GM18861 (cell line): Measurements from ENCODE around the gene WNK2.

Source experiments
- ATAC-seq: cut with Tn5 transposase; IDR thresholded peaks from one replicate; pipeline ENCODE4 v1.9.1; 2021; ENCODE audit not compliant: unreplicated experiment

The WNK2 gene

DNA sequence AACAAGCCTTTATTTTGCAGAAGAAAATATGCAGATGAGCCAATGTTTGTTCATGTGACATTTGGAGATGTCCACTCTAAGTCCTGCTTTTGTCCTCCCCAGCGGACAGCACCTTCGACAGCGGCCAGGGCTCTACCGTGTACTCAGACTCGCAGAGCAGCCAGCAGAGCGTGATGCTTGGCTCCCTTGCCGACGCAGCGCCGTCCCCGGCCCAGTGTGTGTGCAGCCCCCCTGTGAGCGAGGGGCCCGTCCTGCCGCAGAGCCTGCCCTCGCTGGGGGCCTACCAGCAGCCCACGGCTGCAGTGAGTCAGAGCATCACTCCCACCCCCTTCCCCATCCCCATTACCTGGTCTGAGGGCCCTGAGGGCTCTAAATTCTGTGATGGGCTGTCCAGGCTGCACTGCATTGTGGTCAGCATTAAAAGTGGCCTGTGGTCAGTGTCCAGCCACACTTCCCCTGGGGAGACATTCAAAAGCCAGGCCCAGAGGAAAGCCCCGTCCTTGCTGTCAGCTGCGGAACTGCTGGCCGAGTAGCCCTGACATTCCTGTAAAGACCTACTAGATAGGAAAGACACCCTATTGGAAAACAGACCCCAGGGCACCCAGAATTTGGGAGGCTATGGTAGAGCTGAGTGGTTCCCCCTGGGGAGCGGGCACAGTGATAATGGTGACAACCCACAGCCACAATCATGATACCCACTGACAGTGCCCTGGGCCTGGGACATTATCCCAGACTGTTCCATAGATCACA is 69.0 kb downstream of the WNK2 start:
- no peak for ATAC-seq

DNA sequence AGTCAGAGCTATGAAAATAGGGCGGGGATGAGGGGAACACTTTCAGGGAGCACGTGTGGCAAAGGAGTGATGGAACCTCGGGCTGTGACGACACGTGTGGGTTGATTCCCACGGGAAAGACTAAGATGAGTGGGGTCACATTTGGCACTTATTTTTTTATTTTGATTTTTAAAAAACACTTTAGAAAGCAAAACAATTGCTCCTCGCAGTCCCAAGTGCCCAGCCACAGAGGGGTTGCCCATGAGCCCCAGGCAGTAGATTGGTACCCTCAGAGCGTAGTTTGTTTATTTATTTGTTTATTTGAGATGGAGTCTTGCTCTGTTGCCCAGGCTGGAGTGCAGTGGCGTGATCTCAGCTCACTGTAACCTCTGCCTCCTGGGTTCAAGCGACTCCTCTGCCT is 69.7 kb downstream of the WNK2 start:
- no peak for ATAC-seq

DNA sequence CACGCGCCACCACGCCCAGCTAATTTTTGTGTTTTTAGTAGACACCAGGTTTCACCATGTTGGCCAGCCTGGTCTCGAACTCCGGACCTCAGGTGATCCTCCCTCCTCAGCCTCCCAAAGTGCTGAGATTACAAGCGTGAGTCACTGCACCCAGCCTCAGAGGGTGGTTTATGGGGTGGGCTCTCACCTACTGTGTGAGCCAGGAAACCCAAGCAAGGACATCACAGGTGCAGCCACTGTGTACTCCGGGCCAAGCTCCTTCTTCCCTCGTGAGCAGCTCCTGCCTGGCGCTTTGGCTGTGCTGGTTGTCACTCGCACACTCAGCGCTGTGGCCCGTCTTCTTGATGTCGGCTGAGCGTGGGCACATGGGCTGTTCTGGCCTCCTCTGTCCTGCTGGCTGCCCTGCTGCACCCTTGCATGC is 70.1 kb downstream of the WNK2 start:
- ATAC-seq: no peak

DNA sequence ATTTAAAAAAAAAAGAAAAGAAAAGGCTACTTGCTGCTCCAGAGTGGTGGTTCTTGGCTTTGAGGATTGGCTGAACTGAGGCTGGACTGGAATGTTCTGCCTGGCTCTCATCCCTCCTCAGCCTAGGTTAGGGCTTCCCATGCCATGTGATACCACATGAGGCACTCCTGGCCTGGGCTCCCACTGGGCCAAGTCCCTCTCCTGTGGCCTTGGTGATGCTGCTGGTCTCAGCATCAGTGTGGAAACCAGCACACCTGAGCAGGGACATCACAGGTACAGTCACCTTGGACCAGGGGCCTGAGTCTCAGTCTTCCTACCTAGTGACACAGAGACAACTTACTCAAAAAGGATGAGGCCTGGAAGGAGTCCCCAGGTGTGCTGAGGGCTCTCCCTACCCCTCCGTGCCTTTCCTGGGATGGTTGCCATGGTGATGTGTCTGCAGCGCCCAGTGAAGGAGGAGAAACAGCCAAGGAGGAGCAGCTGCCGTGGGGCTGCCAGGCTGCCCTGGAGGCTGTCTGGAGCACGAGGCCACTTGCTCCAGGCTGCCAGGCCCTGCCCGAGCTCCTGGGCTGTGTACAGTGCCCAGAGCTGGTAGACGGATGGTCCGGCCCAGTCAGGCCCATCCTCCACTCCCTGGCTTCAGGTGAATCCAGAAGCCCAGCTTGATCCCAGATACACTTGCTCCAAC is 71.0 kb downstream of the WNK2 start:
- ATAC-seq: no peak

DNA sequence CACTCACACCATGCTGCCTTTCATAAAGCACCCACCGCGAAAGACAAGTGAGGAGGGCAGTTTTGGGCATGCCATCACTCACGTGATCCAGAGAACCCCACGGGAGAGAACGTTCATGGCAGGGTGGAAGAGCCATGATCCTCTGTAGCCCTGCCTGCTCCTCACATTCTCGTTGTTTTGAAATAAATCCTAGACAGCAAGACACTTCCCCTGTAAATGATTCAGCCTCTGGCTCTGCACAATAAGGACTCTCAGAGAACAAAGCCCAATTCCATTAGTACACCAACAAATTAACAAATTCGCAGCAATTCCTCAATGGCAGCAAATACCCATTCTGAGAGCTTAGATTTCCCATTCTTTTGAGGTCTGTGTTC is 71.5 kb downstream of the WNK2 start:
- no peak for ATAC-seq

DNA sequence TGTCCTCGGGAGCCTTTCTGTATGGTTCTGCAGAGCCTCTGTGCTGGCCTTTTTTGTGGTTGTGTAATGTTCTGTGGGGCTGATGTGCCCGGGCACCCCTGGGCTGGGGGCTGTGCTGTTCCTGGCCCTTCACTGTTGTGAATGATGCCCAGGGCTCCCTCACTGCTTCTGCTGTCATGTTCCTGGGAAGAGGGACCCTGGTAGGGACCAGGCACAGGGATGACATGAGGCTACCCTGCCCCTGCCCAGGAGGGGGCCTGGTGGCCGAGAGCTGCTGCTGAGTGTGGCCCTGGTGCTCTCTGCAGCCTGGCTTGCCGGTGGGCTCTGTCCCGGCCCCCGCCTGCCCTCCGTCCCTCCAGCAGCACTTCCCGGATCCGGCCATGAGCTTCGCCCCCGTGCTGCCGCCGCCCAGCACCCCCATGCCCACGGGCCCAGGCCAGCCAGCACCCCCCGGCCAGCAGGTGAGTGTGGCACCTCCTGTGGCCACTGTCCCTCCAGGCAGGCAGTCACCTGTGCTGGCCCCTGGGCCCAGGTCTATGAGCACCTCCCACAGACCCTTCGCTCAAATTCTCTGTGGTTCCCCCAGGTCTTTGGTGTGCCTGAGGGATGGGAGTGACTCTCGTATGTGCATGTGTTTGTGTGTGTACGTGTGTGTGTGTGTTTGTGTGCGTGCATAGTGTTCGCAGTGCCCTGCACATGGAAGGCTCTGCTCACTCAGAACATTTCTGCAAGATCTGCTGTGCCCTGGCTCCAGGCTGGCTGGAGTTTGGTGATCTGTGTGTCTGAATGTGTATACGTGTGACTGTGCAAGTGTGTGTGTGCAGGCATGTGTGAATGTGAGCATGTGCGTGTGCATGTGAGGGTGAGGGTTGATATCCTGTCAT is 72.3 kb downstream of the WNK2 start:
- no peak for ATAC-seq

DNA sequence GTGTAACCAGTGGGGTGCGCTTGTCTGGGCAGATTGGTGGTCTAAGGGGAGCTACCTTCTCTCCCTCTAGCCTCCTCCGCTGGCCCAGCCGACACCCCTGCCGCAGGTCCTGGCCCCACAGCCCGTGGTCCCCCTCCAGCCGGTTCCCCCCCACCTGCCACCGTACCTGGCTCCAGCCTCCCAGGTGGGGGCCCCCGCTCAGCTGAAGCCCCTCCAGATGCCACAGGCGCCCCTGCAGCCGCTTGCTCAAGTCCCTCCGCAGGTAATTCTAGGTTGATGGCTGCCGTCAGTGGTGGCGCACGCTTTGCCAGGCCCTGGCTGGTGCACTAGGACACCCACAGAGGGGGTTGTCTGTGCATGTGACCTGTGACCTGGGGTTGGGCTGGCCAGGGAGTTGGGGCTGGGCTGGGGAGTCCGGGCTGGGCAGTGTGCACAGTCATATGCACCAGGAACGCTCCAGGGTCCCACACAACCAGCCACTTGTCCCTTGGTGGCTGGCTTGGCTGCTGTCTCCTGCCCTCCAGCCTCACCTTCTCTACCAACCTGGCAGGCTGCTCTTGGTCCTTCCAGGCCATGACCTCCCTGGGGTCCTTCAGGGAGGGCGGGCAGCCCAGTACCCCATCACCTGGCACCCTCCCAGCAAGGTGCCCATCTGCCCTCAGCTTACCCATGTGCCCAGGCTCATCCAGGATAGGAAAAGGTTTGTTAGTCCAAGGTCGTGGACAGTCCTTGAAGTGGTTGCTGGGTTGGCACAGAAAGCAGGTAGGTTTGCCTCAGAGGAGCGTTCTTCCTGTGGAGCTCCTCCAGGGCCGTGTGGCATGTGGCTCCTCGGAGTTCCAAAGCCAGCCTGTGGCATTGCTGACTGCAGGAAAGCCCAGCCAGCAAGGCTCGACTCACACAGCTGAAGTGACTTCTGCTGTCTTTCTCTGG is 73.2 kb downstream of the WNK2 start:
- ATAC-seq: no peak

DNA sequence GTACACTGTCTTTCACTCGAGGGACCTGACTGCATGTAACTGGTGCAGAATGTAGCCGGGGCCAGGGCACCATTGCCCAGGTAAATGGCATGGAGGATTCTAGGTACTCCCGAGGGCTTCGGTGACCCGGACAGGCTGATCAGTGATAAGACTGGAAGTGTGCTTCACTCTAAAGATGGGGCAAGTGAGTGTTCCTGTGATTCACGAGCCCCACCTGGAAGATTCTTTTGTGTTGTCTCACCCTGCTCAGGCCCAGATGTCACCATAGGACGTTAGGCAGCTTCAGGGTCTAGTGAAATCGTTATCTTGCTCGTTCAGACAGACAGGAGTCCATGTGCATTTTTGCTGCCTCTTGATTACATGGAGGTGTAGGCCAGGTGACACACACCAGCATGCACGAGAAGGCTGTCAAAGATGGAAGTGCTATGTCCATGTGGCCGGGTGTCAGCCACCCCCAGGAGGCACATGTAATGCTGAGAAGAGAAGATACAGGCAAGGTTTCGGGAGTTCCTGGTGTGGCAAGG is 73.9 kb downstream of the WNK2 start:
- no peak for ATAC-seq

DNA sequence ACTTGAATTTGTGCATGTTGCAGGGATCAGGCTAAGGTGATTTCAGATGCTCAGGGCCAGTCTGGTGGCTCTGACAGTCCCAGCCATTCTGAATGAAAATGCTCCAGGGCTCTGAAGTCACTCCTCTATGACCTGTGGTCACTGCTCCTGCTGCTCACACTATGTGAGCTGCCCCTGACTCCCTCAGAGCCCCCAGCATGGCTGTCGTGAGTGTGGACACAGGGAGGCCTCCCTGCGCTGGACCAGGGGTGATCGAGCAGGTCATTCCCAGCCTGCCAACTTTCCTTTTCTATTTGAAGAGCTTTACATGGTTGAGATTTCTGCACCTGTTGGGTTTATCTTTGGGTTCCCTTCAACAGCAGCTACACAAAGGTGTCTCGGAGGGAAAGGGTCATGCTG is 74.5 kb downstream of the WNK2 start:
- ATAC-seq: no peak

DNA sequence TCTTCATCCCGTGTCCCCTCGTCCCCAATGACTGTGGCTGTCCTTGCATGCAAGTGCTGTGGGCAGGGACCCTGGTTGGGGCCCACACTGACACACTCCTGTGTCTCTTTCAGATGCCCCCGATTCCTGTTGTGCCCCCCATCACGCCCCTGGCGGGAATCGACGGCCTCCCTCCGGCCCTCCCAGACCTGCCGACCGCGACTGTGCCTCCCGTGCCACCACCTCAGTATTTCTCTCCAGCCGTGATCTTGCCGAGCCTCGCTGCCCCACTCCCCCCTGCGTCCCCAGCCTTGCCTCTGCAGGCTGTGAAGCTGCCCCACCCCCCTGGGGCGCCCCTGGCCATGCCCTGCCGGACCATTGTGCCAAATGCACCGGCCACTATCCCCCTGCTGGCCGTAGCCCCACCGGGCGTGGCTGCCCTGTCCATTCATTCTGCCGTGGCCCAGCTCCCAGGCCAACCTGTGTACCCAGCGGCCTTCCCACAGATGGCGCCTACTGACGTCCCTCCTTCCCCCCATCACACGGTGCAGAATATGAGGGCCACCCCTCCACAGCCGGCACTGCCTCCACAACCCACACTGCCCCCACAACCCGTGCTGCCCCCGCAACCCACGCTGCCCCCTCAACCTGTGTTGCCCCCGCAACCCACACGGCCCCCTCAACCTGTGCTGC is 75.0 kb downstream of the WNK2 start:
- no peak for ATAC-seq

DNA sequence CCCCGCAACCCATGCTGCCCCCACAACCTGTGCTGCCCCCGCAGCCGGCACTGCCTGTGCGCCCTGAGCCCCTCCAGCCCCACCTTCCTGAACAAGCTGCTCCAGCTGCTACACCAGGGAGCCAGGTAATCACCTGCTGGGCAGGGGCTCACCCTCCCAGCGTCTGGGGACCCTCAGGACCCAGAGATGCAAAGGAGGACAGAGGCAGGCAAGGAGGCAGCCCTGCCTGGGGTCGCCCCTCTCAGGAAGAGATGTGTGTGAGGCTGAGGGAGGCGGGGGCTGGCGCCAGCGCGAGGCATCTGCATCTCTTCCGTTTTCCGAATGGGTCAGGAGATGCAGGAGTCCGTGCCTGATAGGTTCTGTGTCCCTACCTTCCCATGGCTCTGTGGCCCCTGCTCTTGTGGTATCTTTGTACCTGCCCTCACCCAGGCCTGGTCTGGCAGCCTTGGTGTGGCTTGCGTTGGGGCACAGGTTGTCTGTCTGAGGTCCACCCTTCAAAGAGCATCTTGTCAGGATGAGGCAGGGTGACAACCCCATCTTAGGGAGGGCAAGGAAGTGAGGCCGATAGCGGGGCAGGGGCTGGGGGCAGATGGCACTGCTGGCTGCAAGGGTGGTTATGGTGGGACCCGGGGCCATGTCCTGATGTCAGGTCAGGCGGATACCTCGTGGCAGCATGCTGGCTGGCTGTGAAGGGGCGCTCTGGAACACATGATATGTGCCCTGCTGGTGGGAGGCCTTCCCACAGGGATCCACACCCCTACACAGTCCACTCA is 75.7 kb downstream of the WNK2 start:
- ATAC-seq: no peak

DNA sequence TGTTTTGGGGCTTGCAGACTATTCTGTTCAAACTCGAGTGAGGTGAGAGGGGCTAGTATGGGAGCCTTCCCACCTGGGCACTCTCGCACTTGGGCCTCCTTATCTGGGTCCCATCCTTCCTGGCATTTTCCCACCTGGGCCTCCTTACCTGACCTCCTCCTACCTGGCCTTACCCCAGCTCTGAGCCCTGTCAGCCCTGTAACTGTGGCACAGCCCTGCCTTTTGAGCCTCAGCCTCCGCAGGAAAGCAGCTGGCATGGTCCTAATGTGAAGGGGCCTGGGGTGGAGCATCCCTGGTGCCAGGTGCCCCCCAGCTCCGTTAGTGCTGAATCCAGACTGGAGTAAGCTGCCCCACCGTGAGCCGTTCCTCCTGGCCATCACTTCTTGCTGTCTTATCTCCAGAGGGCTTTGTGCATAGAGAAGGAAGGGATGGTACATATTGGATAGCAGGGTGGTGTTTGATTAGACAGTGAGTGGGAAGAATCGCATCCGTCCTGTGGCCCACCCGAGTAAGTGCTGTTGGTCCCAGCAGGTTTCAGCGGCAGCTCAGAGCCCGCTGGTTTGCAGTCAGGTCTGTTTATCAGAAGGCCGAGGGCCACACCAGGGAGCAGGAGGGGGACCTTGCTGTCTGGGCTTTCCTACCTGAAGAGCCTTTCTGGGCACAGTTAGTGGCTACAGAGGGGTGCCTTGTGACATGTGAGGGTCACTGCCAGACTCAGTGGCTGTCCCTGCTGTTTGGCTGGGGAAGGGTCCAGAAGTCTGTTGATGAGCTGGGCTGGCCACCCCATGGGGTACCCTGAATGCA is 76.5 kb downstream of the WNK2 start:
- ATAC-seq: no peak

DNA sequence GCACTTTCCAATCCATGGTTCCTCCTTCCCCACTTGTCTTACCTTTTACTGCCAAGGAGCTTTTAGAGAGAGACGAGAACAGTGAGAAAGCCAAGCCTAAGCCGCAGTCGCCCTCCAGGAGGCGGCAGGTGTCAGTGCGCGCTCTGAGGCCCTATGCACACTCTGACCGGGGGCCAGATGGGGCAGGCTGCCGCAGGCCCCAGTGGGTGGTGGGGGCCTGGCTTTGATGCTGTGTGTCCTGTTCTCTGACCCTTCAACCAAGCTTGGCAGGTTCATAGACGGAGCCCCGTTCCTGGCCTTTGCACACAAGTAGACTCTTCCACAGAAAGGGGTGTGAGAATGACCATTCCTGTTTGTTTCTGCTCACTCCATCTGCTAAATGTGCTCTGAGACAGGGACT is 77.3 kb downstream of the WNK2 start:
- ATAC-seq: no peak

DNA sequence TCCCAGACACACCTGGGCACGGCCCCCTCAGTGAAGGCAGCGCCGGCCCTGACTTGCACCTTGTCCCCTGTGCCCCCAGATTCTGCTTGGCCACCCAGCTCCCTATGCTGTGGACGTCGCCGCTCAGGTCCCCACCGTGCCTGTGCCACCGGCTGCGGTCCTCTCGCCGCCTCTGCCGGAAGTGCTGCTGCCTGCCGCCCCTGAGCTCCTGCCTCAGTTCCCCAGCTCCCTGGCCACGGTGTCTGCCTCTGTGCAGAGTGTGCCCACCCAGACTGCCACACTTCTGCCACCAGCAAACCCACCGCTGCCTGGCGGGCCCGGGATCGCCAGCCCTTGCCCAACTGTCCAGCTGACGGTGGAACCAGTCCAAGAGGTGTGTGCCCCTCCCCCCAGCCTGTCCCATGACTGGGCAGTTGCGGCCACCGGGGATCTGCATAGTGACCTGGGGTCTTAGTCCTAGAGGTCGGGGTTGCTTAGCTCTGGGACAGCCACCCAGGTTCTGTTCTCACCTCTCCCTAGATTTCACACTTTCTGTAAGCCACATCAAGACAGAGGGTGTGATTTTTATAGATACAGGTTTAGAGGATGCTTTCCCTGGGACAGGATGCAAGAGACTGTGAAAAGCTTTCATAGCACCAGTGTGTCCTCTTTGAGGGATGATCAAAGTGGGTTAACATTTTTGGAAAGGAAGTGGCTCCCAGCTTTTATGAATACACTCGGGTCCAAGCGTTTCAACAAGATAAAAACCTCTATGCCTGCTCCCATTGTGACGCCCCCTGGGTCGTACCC is 78.0 kb downstream of the WNK2 start:
- no peak for ATAC-seq

DNA sequence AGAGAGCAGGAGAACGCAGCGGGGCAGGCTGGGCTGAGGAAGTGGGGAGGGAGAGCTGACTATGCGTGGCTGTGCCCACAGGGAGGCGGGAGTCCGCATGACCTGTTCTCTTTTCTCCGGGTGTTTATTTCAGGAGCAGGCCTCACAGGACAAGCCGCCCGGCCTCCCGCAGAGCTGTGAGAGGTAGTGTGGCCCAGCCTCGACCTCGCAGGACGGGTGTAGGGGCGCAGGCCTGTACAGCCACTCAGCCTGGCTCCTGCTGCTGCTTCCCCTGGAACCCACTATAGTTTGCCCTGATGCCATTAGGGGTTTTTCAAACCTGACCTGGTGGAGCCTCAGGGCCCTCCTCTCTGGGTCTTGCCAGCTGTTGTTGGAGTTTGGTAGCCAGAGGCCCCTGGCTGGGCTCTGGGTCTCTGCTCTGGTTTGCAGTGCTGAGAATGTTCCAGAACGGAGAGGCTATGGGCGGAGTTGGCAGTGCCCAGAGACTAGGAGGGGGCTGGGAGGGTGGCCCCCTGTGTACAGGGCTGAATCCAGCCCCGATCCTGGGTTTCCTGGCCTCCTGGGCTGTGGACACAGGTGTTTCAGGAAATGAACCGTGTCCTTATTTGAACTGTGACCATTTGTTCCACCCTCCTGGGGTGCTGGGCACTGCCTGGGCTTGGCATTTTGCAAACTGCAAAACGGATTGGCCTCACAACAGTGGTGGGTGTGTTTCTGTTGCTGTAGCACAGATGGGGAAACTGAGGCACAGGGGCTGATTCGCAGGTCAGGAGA is 78.8 kb downstream of the WNK2 start:
- ATAC-seq: no peak

DNA sequence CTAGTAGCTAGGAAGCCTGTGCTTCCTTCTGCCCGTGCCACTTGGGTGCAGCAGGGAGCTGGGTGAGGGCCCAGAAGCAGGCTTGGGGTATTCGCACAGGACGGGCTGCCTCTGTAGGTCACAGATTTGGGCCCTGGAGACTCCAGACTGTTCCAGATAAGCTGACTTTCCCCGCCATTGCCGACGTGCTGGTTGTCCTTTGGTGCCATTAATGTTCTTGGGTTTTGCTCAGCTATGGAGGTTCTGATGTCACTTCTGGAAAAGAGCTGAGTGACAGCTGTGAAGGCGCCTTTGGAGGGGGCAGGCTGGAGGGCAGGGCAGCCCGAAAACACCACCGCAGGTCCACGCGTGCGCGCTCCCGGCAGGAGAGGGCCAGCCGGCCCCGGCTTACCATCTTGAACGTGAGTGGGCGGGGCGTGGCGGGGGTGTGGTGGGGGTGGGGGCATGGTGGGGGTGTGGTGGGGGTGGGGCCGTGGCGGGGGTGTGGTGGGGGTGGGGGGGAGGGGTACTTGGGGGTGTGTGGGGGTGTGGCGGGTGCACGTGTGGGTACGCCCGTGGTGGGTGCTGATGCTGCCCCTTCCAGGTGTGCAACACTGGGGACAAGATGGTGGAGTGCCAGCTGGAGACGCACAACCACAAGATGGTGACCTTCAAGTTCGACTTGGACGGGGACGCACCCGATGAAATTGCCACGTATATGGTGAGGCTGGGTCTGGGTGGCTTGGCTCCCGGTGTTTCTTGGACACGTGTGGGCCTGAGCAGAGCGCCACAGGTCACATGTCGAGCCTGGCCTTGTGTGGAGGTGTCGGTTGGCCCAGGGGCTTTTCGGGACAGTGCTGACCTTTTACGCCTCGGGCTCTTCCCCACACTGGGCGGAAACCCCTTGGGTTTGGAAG is 79.6 kb downstream of the WNK2 start:
- no peak for ATAC-seq
